T-helper 17 cell (primary cell): Measurements from ENCODE around the gene SPEF2. TPM values are rescaled to one million over a fixed set of nuclear protein-coding genes. Genes with fewer than 3 reads are reported as not detected.

Source experiments
- total RNA-seq, 4 donors: library from RNA in 2 of 4; stranded (reverse) in 2 of 4; gene quantifications; one replicate each; pipeline ENCODE4 v1.2.3 and lab custom pipeline; 2022 to 2026

SPEF2 gene
- total RNA-seq, 2 donors from 2014 or later: 4.5 to 8.3 TPM

Other genes starting within 250 kb of the SPEF2 start
- 1,000 to 10,000 TPM in 1 of 2 donors, 100 to 1,000 TPM in 1; 860 to 1,128 TPM for gene IL7R, start 239.0 kb downstream of the SPEF2 start, total RNA-seq